Ovary (tissue), 9 donors: ENCODE results near the gene PRLR. TPM values are rescaled to one million over a fixed set of nuclear protein-coding genes. Genes with fewer than 3 reads are reported as not detected.

Experiments
- DNase-seq, 5 donors: peaks; one replicate each; pipeline ENCODE4 v3.0.0-alpha.2; 2019 to 2020
- H3K27ac ChIP-seq, 2 donors: fragments of 200-600 bp; one replicate each; pipeline versions ENCODE4 v1.5.1 to v1.8.0; 2019 to 2022
- H3K27me3 ChIP-seq: fragments of 200-600 bp; one replicate; pipeline ENCODE4 v1.8.0; 2022
- H3K36me3 ChIP-seq: fragments of 200-600 bp; sonication (generic); one replicate; pipeline ENCODE4 v1.5.1; 2019
- H3K4me1 ChIP-seq: one replicate; pipeline ENCODE4 v1.8.1; 2013; ENCODE audit warnings: mild to moderate bottlenecking, moderate library complexity; ENCODE audit not compliant: insufficient read depth
- H3K4me3 ChIP-seq: fragments of 200-600 bp; sonication (generic); one replicate; pipeline ENCODE4 v1.5.1; 2017
- H3K9me3 ChIP-seq, 2 donors: fragments of 200-600 bp in 1 of 2; sonication (generic) in 1 of 2; one replicate each; pipeline versions ENCODE4 v1.5.1 to v1.8.1; 2013 to 2019; ENCODE audit warnings: mild to moderate bottlenecking in 1 of 2, moderate library complexity in 1 of 2
- CTCF ChIP-seq, 3 donors: fragments of 450-650 bp in 2 of 3; fragments of 200-600 bp in 1 of 3; IDR thresholded peaks; one replicate each; pipeline versions ENCODE4 v1.5.1 to v1.8.0; 2016 to 2022; ENCODE audit warnings: antibody characterized with exemption in 3 of 3, mild to moderate bottlenecking in 1 of 3
- EP300 ChIP-seq: sonication (generic); formaldehyde crosslinking; IDR thresholded peaks from one replicate; pipeline ENCODE4 v1.6.1; 2017; ENCODE audit warnings: antibody characterized with exemption
- POLR2A ChIP-seq: fragments of 450-650 bp; IDR thresholded peaks from one replicate; pipeline ENCODE4 v1.6.1; 2017; ENCODE audit warnings: antibody characterized with exemption, mild to moderate bottlenecking, moderate library complexity
- WGBS, 3 donors: extraction: QIAGEN DNeasy Blood & Tissue Kit in 1 of 3; methylation state at CpG; one replicate each; pipeline versions ENCODE4 v1.1.5 to v1.1.7; 2013 to 2017; 5-methylcytosine and 5-hydroxymethylcytosine counted together
- intact Hi-C, 4 donors: fragments of 100-400 bp; cut with DNase I; formaldehyde crosslinking; loops; one replicate each; pipeline versions ENCODE4 v1.11.0 to v1.15.1; 2022 to 2023
- polyA plus RNA-seq, 2 donors: library from polyadenylated mRNA; stranded (reverse); fragments of 200-250 nt in 1 of 2; fragments of 350-450 nt in 1 of 2; fragmentation: Illumina TruSeq in 1 of 2; extraction: RNeasy Lipid Tissue Mini Kit (QIAGEN cat#74804) in 1 of 2; gene quantifications; one replicate each; pipeline ENCODE4 v1.2.3, GENCODE V29; 2013 to 2014
- total RNA-seq, 7 donors: library from RNA; depleted of rRNA in 2 of 7; stranded (reverse); fragments of >200 nt in 2 of 7; fragmentation: NEBNext Ultra II Directional in 3 of 7; extraction: Animal tissue kit (Norgen Biotek cat#: 25700) in 3 of 7; gene quantifications; one replicate each; pipeline versions ENCODE4 v1.1.0 to v1.2.4, GENCODE V29; 2016 to 2023
- donor health status: DM: no; HTN: no; CAD: no; lungs with moderate emphysema.
- donor health status: DM: no; HTN: no; CAD: no.
- donor health status: Bipolar disorder and iron deficiency.
- donor health status: DM: yes; HTN: yes; CAD: no.
- donor health status: DM: no; HTN: no; CAD: no.
- donor health status: DM: yes; HTN: yes; CAD: no.

The PRLR gene
- total and polyA plus RNA-seq, 9 donors = 1.8 to 24.5 (median 8.1) TPM

GRCh38 chr5:35248843-35249780 is 18.8 kb upstream of the PRLR start:
- no peak overlapping the region for H3K4me3 ChIP-seq
- TF ChIP-seq CTCF (IDR thresholded peaks at IDR 0.05) (no peak), EP300 (no peak), POLR2A (no peak)
- peak overlapping the region in 1 of 2 donors; percentile 25 for H3K27ac ChIP-seq
- H3K9me3 ChIP-seq = peaks cover 0 to 5% of the 10 kb centered on the region in 2 donors
- WGBS, 3 donors = 54 to 71% (median 61%) methylated on average over 5 of the region's 5 CpGs
- no peak for DNase-seq
- intact Hi-C loops = no loop called here
- H3K27me3 ChIP-seq = no peaks in the 10 kb centered on the region
- H3K36me3 ChIP-seq = no peaks in the 10 kb centered on the region
- peaks cover 9% of the 10 kb centered on the region for H3K4me1 ChIP-seq

DNA sequence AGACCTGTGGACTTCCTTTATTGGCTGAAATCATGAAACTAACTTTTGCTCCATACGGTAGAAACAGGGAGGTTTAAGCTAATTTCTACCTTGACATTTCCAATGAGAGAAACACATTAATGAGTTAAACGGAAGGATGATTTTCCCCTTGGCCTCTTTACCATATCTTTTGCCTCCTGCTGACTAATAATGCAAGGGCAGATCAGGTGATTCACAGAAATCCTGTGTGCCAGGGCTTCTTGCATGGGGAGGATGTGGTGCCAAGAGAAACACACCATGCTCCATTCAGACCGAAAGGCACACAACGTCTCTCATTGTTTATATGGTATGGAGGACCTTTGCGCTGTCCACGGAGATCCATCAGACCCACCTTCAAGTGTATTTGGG is 17.4 kb upstream of the PRLR start:
- DNase-seq = no peak
- H3K4me3 ChIP-seq = no peak overlapping the region

GRCh38 chr5:35246900-35247647 is 16.8 kb upstream of the PRLR start:
- WGBS, 3 donors = 30 to 35% (median 34%) methylated on average over 7 of the region's 7 CpGs

More for the DNA sequence above, 17.4 kb upstream of the PRLR start:
- H3K9me3 ChIP-seq = no peaks in the 10 kb centered on the region
- no peak overlapping the region for H3K27ac ChIP-seq
- no peaks in the 10 kb centered on the region for H3K36me3 ChIP-seq
- no peak for TF ChIP-seq POLR2A
- TF ChIP-seq EP300 = no peak
- TF ChIP-seq CTCF (IDR thresholded peaks at IDR 0.05) = no peak
- peaks cover 9% of the 10 kb centered on the region for H3K4me1 ChIP-seq
- WGBS, 3 donors = 70 to 74% (median 70%) methylated on average over 6 of the region's 6 CpGs
- intact Hi-C loops = no loop called here
- no peaks in the 10 kb centered on the region for H3K27me3 ChIP-seq

More at GRCh38 chr5:35246900-35247647, 16.8 kb upstream of the PRLR start:
- TF ChIP-seq CTCF (IDR thresholded peaks at IDR 0.05) (no peak), POLR2A (no peak), EP300 (no peak)
- Histone ChIP-seq H3K27ac (no peak overlapping the region), H3K9me3 (no peaks in the 10 kb centered on the region), H3K27me3 (no peaks in the 10 kb centered on the region), H3K36me3 (no peaks in the 10 kb centered on the region), H3K4me1 (peaks cover 9% of the 10 kb centered on the region), H3K4me3 (no peak overlapping the region)
- DNase-seq = peak; percentile 39 to 78 (median 60)
- intact Hi-C loops = no loop called here
